ES-I3 (cell line): ENCODE results near the gene CPT2.
"Not testable (repeated sequence)": the region's sequence is repeated elsewhere in the genome, so short reads cannot be mapped to it uniquely, and the experiment has no call there.

Source experiments
- H3K36me3 ChIP-seq: 2 replicates; pipeline ENCODE4 v1.6.1; 2013; ENCODE audit warnings: mild to moderate bottlenecking, low read length, control low read depth, moderate library complexity; ENCODE audit not compliant: insufficient read depth
- H3K4me1 ChIP-seq: 2 replicates; pipeline ENCODE4 v1.6.1; 2013; ENCODE audit warnings: mild to moderate bottlenecking, control low read depth, low read length; ENCODE audit not compliant: insufficient read depth
- H3K9ac ChIP-seq: 2 replicates; pipeline ENCODE4 v1.6.1; 2013; ENCODE audit warnings: low read depth, mild to moderate bottlenecking, low read length, moderate library complexity
- H3K9me3 ChIP-seq: 2 replicates; pipeline ENCODE4 v1.6.1; 2013; ENCODE audit warnings: mild to moderate bottlenecking, low read length, moderate library complexity; ENCODE audit not compliant: control insufficient read depth, insufficient read depth

CPT2 gene

DNA sequence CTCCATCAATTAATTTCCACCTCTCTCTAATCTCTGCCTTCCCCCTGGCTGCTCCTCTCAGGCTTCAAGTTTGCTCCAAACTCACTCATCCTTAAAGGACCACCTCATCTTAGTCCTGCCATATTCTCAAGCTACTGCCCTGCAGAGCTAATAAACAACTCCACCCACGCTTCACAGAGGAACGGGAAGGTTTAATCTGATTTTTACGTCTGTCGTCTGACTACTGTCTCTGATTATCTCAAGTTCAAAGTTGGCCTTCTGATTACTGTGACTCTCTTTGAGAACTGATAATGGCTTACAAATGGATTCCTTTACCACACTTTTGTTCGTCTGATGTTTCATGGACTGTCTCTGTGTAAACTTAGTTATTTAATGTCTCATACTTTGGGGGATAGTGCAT lies 7.6 kb upstream of the CPT2 start:
- H3K9ac ChIP-seq, result no peak overlapping the region
- H3K9me3 ChIP-seq, result no peaks in the 10 kb centered on the region
- H3K4me1 ChIP-seq, result peaks cover 6% of the 10 kb centered on the region
- H3K36me3 ChIP-seq, result no peaks in the 10 kb centered on the region

DNA sequence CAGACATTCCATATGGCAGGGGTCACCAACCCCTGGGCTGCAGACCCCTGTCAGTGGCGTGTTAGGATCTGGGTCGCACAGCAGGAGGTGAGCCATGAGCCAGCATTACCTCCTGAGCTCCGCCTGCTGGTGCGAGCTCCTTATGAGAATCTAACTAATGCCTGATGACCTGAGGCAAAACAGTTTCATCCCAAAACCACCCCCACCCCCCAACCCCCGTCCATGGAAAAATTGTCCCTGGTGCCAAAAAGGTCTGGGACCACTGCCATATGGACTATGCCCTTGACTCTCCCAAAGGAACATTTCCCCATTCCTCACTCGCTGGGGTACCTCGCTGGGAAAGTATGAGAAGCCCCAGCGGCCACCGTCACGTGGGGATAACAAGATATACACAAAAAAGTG lies 6.4 kb upstream of the CPT2 start:
- Histone ChIP-seq H3K36me3 (no peaks in the 10 kb centered on the region), H3K9ac (no peak overlapping the region), H3K9me3 (no peaks in the 10 kb centered on the region), H3K4me1 (peaks cover 6% of the 10 kb centered on the region)

DNA sequence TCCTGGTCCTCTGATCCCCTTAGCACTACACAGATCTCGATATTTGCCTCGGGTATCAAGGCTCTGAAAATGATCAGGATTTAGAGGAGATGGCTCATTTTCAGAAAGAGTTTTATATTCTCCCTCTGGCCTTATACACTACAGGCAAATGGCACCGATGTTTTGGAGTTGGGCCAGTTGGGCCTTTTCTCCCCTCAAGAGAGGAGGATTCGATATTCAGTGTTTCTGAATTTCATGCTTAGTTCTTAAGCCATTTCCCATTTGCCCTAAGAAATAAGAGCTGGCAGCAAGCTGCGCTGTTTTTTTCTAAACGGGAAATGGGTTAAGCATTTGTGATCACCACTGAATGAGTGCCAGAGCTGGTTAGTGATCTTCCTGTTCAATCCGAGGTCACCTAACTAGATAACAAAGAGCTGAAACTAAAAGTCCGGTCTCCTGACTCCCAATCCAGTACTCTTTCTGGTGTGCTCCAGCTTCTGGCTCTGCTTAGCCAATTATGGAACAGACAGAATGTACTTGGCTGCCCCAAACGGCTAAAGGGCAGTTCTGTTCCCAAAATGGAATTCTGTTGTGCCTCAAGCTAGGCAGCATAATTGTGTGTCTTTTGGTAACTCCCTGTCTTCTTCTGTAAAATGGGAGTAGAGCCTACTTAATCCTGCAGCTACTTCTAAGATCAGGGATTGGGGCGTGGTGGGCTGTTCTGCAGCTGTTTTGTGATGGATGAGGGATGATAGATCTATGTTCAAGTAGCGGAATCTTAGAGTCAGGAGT lies 1.2 kb upstream of the CPT2 start:
- H3K9me3 ChIP-seq, result no peaks in the 10 kb centered on the region
- no peak overlapping the region for H3K9ac ChIP-seq
- peaks cover 8% of the 10 kb centered on the region for H3K4me1 ChIP-seq
- 0 out of 2 replicates have a peak, but pooled peaks cover 2% of the 10 kb centered on the region for H3K36me3 ChIP-seq

DNA sequence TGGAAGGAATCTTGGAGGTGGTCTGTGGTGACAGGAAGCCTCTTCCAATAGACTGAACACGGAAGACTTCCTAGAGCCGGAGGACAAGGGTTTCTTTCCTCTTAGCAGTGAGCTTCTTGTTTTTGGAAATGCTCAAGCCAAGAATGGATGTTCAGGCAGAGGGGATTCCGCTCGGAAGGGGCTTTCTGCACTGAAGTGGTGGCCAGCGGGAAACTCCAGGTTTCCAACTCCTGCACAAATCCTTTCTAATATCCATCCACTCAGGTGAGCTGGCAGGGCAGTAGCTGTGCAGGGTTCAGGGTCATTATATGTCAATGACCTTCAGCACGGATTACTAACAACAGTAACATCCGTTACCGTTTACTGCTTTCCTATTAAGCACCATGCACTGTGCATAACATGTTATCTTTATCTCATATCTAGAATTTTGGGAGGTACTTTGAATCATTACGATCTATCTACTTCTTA lies 573 bp upstream of the CPT2 start:
- no peaks in the 10 kb centered on the region for H3K9me3 ChIP-seq
- H3K9ac ChIP-seq, result peak overlapping the region; percentile 83
- H3K4me1 ChIP-seq, result peaks cover 8% of the 10 kb centered on the region
- H3K36me3 ChIP-seq, result 0 out of 2 replicates have a peak, but pooled peaks cover 4% of the 10 kb centered on the region

DNA sequence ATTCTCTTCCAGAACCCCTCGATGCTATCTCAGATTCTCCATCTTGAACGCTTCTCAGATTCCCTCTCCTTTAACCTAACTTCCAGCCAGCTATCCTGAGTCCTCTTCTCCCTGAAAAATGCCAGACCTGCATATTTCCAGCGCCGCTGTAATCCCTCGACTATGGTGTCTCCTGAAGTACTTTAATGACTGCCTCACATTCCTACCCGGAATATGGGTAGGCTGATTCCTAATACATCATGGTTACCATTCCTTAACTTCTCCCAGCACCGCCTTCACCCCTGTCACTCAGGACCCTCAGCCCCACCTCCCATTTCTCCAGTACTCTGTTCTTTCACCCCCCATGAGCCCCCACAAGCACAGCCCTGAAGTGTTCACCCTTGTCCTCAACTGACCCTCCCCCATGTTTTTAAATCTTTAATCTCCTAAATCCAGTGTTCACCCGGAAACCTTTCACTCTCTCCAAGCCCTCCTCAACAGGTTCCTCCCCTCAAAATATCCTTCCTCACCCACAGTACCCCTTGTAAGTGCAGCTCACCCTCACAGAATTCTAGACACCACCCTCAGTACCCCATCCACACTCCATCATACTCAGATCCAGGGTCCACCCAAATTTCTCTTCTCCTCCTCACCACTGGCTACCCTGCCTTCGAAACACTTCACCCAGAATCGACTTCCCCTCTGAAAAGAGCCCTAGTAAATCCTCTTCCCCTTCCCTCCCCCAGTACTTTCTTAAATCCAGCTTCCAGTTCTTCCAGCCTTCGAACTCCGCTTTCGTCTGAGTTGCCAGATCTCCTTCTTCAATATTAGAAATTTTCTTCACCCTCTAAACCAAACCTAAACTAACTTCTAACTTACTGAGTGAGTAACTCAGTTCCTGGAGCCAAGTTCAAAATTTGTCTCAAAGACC lies 922 bp downstream of the CPT2 start:
- H3K4me1 ChIP-seq, result peaks cover 8% of the 10 kb centered on the region
- peak overlapping the region; percentile 83 for H3K9ac ChIP-seq
- no peaks in the 10 kb centered on the region for H3K9me3 ChIP-seq
- H3K36me3 ChIP-seq, result peaks cover 8% of the 10 kb centered on the region; the same call in 1 of the 2 replicates

DNA sequence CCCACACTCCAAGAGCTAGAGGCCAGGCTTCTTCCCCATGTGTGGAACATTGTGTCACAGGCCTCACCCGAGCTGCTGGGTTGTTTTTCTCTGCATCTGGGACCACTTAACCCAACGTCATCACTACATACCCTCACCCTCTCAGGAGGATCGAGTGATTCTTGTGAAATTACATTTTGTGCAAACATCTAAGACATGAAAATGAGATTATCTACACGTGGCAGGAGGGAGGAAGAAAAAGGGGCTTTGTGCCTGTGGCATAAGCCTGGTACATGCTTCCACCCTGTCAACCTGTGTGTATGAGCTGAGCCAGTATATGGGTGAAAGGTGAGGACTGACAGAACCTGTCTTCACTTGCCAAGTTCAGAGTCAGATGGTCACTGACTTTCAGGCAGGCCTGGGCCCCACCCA lies 1.6 kb downstream of the CPT2 start:
- H3K36me3 ChIP-seq, result peaks cover 12% of the 10 kb centered on the region
- no peaks in the 10 kb centered on the region for H3K9me3 ChIP-seq
- H3K9ac ChIP-seq, result no peak overlapping the region
- peaks cover 8% of the 10 kb centered on the region for H3K4me1 ChIP-seq

DNA sequence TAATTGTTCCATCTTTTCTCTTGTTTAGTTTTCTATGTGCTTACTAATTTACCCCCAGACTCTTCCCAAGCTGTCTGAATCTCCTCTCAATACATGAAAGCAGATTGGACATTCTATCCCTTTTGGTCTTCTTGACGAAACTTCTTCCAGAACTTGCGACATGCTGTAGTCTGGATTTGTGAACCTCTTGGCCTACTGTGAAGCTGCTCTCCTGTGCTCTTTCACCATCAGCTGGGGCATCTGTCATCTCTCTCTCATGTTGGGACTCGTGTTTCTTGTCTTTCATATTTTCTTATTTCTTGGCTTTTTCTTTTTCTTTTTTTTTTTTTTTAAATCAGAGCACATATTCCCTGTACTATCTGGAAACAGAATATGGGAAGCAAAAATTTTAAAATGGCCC lies 6.8 kb downstream of the CPT2 start:
- peaks cover 27% of the 10 kb centered on the region for H3K9me3 ChIP-seq
- no peaks in the 10 kb centered on the region; the same call in 1 of the 2 replicates for H3K4me1 ChIP-seq
- peaks cover 24% of the 10 kb centered on the region for H3K36me3 ChIP-seq
- H3K9ac ChIP-seq, result no peak overlapping the region

DNA sequence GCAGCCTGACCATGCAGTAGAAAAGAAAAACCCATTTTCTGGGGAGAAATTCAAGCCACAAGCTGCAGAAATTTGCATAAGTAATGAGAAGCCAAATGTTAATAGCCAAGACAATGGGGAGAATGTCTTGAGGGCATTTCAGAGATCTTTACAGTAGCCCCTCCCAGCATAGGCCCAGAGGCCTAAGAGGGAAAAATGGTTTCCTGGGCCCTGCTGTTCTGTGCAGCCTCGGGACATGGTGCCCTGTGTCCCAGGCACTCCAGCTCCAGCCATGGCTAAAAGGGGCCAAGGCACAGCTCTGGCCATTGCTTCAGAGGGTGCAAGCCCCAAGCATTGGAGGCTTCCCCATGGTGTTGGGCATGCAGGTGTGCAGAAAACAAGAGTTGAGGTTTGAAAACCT lies 8.9 kb downstream of the CPT2 start:
- H3K36me3 ChIP-seq, result peaks cover 30% of the 10 kb centered on the region
- not testable (repeated sequence) for H3K4me1 ChIP-seq, H3K9ac ChIP-seq
- peaks cover 27% of the 10 kb centered on the region for H3K9me3 ChIP-seq

DNA sequence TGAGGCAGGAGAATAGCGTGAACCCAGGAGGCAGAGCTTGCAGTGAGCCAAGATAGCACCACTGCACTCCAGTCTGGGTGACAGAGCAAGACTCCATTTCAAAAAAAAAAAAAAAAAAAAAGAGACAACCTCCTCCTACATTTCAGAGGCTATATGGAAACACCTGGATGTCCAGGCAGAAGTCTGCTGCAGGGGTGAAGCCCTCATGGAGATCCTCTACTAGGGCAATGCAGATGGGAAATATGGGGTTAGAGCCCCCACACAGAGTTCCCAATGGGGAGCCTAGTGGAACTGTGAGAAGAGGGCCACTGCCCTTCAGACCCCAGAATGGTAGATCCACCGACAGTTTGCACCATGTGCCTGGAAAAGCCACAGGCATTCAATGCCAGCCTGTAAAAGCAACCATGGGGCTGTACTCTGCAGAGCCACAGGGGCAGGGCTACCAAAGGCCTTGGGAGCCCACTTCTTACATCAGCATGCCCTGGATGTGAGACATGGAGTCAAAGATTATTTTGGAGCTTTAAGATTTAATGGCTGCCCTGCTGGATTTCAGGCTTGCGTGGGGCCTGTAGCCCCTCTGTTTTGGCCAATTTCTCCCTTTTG lies 9.6 kb downstream of the CPT2 start:
- Histone ChIP-seq H3K9me3 (peaks cover 27% of the 10 kb centered on the region), H3K36me3 (peaks cover 28% of the 10 kb centered on the region)
- H3K4me1 ChIP-seq, H3K9ac ChIP-seq: not testable (repeated sequence)

DNA sequence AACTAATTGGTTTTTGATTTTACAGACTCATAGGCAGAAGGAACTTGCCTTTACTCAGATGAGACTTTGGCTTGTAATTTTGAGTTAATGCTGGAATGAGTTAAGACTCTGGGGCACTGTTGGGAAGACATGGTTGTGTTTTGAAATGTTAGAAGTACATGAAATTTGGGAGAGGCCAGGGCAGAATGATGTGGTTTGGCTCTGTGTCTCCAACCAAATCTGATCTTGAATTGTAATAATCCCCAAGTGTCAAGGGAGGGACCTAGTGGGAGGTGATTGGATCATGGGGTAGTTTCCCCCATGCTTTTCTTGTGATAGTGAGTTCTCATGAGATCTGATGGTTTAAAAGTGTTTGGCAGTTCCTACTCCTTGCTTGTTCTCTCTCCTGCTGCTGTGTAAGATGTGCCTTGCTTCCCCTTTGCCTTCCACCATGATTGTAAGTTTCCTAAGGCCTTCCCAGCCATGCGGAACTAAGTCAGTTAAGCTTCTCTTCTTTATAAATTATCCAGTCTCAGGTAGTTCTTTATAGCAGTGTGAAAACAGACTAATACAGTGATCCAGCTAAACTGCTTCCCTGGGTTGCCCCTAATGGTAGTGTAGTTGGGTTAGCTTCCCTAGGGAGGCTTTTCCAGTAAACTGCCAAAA lies 10.2 kb downstream of the CPT2 start:
- Histone ChIP-seq H3K9me3 (peaks cover 27% of the 10 kb centered on the region), H3K36me3 (peaks cover 28% of the 10 kb centered on the region), H3K9ac (no peak overlapping the region), H3K4me1 (no peaks in the 10 kb centered on the region)

DNA sequence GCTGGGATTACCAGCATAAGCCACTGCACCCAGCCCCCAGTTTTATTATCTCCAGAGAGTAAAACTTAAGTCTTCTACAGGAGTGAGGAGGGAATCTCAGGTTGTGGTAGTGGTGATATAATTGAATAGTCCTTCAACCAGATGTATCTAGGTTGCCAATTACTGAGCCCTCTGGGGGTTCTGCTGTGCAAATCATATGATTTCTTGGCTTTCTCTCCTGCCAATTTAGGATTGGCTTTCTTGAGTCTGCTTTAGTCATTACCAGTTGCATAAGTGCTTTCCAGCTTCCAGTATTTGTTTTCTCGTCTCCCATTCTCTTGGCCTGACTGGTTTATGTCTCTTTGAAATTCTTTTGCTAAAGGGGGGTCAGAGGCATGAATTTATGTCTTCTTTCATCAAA lies 11.1 kb downstream of the CPT2 start:
- Histone ChIP-seq H3K36me3 (peaks cover 22% of the 10 kb centered on the region), H3K4me1 (no peaks in the 10 kb centered on the region), H3K9me3 (peaks cover 27% of the 10 kb centered on the region), H3K9ac (no peak overlapping the region)

DNA sequence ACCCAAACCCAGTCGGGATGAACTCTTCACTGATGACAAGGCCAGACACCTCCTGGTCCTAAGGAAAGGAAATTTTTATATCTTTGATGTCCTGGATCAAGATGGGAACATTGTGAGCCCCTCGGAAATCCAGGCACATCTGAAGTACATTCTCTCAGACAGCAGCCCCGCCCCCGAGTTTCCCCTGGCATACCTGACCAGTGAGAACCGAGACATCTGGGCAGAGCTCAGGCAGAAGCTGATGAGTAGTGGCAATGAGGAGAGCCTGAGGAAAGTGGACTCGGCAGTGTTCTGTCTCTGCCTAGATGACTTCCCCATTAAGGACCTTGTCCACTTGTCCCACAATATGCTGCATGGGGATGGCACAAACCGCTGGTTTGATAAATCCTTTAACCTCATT lies 13.7 kb downstream of the CPT2 start:
- peaks cover 22% of the 10 kb centered on the region for H3K36me3 ChIP-seq

DNA sequence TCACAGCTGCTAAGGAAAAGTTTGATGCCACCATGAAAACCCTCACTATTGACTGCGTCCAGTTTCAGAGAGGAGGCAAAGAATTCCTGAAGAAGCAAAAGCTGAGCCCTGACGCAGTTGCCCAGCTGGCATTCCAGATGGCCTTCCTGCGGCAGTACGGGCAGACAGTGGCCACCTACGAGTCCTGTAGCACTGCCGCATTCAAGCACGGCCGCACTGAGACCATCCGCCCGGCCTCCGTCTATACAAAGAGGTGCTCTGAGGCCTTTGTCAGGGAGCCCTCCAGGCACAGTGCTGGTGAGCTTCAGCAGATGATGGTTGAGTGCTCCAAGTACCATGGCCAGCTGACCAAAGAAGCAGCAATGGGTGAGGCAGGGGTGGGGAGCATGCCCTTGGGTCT lies 14.3 kb downstream of the CPT2 start:
- Histone ChIP-seq H3K9me3 (peaks cover 9% of the 10 kb centered on the region), H3K4me1 (no peaks in the 10 kb centered on the region), H3K9ac (no peak overlapping the region), H3K36me3 (peaks cover 22% of the 10 kb centered on the region)

More for the DNA sequence above, 13.7 kb downstream of the CPT2 start:
- Histone ChIP-seq H3K9me3 (peaks cover 13% of the 10 kb centered on the region), H3K9ac (no peak overlapping the region), H3K4me1 (no peaks in the 10 kb centered on the region)

DNA sequence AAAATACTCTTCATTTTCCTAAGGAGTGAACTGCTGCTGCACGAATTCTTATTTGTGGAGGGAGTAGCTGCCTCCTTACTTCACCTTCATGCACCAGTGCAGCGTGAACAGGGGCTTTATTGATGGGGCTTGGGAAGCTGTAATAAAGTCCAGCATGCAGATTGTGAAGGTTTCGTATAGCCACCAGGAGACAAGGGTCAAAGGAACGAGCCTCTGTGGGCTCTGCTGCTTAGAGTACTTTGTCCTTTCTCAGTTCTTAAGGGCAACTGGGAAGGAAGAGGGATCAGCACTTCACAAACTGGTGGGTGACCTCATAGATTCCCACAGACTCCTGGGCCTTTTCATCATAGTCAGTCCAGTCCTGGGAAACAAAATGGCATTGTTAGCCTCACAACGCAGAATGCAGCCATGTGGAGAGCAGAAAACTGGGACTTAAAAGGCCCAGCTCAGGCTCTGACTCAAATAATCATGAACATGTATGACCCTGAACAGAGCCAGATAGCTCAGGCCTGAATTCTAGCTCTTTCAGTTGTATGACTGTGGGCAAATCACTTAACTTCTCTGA lies 17.8 kb downstream of the CPT2 start:
- Histone ChIP-seq H3K9ac (no peak overlapping the region), H3K4me1 (no peaks in the 10 kb centered on the region), H3K36me3 (peaks cover 16% of the 10 kb centered on the region), H3K9me3 (no peaks in the 10 kb centered on the region)
